A673 (cell line): ENCODE measurements around the gene RPS6KA5.

Experiments used
- EZH2 ChIP-seq: fragments of 200-600 bp; sonication (generic); IDR thresholded peaks from 2 replicates; pipeline ENCODE4 v1.6.1; 2017; ENCODE audit warnings: borderline replicate concordance, low read depth, mild to moderate bottlenecking, mixed read lengths, antibody characterized with exemption, low read length; ENCODE audit not compliant: poor library complexity, severe bottlenecking
- TF ChIP-seq, protein P1 (sequence below): fragments of 300-800, 200-600 bp; sonication (generic); conservative IDR thresholded peaks from 2 replicates; pipeline ENCODE4 v1.5.1; 2017; ENCODE audit warnings: low read depth, mild to moderate bottlenecking, antibody characterized with exemption, low read length, moderate library complexity, mixed read lengths

DNA sequence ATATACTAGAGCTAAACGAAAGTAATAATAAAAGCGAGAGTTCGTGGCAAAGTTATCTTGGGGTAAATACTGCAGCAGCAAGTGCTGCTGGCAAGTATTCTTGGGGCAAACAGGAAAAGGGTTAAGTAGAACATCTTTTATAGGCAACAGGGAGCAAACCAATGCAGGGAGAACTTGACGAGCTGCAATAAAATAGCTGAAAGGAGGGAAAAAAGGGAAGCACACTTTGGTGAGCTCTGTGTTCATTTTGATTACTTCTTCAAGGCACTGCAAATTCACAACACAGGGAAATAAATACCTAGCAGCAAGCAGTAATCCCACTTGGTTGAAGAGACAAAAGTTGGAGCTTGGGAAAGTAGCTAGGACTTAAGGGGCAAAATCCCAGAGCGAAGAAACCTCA lies 201.9 kb downstream of the RPS6KA5 start:
- TF ChIP-seq, protein P1, sequence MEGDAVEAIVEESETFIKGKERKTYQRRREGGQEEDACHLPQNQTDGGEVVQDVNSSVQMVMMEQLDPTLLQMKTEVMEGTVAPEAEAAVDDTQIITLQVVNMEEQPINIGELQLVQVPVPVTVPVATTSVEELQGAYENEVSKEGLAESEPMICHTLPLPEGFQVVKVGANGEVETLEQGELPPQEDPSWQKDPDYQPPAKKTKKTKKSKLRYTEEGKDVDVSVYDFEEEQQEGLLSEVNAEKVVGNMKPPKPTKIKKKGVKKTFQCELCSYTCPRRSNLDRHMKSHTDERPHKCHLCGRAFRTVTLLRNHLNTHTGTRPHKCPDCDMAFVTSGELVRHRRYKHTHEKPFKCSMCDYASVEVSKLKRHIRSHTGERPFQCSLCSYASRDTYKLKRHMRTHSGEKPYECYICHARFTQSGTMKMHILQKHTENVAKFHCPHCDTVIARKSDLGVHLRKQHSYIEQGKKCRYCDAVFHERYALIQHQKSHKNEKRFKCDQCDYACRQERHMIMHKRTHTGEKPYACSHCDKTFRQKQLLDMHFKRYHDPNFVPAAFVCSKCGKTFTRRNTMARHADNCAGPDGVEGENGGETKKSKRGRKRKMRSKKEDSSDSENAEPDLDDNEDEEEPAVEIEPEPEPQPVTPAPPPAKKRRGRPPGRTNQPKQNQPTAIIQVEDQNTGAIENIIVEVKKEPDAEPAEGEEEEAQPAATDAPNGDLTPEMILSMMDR = no peak
- no peak for TF ChIP-seq EZH2
